IMR-90 (cell line): ENCODE data around the gene GABRB3. TPM values are rescaled to one million over a fixed set of nuclear protein-coding genes. Genes with fewer than 3 reads are reported as not detected.

Experiments
- ATAC-seq: fragments of 200-7000 bp; cut with Tn5 transposase; 2 replicates; pipeline ENCODE4 v1.9.1; 2020; ENCODE audit warnings: low read depth, mild to moderate bottlenecking, moderate library complexity
- BruUV-seq: library from RNA; stranded (reverse); fragments of 400-500 nt; replicated peaks from 2 replicates; lab custom pipeline; 2021; lab: Mats Ljungman, UMichigan
- CTCF ChIA-PET: fragments of 300-600 bp; formaldehyde crosslinking; extraction: SDS; loops from one replicate; lab custom pipeline; 2021; ENCODE audit warnings: antibody characterized with exemption; lab: Yijun Ruan, JAX
- POLR2A ChIA-PET: fragments of 300-600 bp; sonication (Branson Sonifier 250); formaldehyde crosslinking; loops from one replicate; lab custom pipeline; 2022; ENCODE audit warnings: antibody characterized with exemption; ENCODE audit not compliant: unreplicated experiment; lab: Charles Lee
- DNase-seq: peaks from one replicate; pipeline ENCODE4 v3.0.0; 2013
- H2AFZ ChIP-seq: replicated peaks from 2 replicates; pipeline ENCODE3; 2013; ENCODE audit warnings: low read length, mild to moderate bottlenecking; ENCODE audit not compliant: poor library complexity
- H2AK5ac ChIP-seq: 2 replicates; pipeline ENCODE4 v1.6.1; 2013; ENCODE audit warnings: low read depth, low read length, inconsistent platforms
- H2AK9ac ChIP-seq: replicated peaks from 2 replicates; pipeline ENCODE3; 2013; ENCODE audit warnings: mild to moderate bottlenecking, low read depth, low read length, moderate library complexity; ENCODE audit not compliant: poor library complexity
- H2BK120ac ChIP-seq: 2 replicates; pipeline ENCODE4 v1.6.1; 2013; ENCODE audit warnings: low read depth, low read length, inconsistent platforms
- H2BK15ac ChIP-seq: 3 replicates; pipeline ENCODE4 v1.6.1; 2013; ENCODE audit warnings: low read depth, low read length, inconsistent platforms
- H2BK20ac ChIP-seq: 2 replicates; pipeline ENCODE4 v1.6.1; 2013; ENCODE audit warnings: low read depth, mild to moderate bottlenecking, inconsistent platforms, low read length, moderate library complexity
- H2BK5ac ChIP-seq: 2 replicates; pipeline ENCODE4 v1.6.1; 2013; ENCODE audit warnings: mild to moderate bottlenecking, low read depth, low read length, inconsistent platforms; ENCODE audit not compliant: poor library complexity, severe bottlenecking
- H3K14ac ChIP-seq: replicated peaks from 2 replicates; pipeline ENCODE4 v1.6.1; 2013; ENCODE audit warnings: low read depth, low read length, inconsistent platforms
- H3K18ac ChIP-seq: 2 replicates; pipeline ENCODE4 v1.6.1; 2013; ENCODE audit warnings: low read depth, low read length, control low read depth
- H3K23ac ChIP-seq: 2 replicates; pipeline ENCODE4 v1.6.1; 2013; ENCODE audit warnings: low read depth, low read length, inconsistent platforms
- H3K27ac ChIP-seq: 2 replicates; pipeline ENCODE4 v1.5.1; 2013; ENCODE audit warnings: mild to moderate bottlenecking, control low read depth, low read length; ENCODE audit not compliant: insufficient read depth
- H3K27me3 ChIP-seq: 2 replicates; pipeline ENCODE4 v1.6.1; 2013; ENCODE audit warnings: low read length; ENCODE audit not compliant: control insufficient read depth, insufficient read depth
- H3K36me3 ChIP-seq: 2 replicates; pipeline ENCODE4 v1.6.1; 2013; ENCODE audit warnings: low read length, mixed read lengths; ENCODE audit not compliant: control insufficient read depth, insufficient read depth
- H3K4ac ChIP-seq: 2 replicates; pipeline ENCODE4 v1.6.1; 2013; ENCODE audit warnings: low read depth, low read length, inconsistent platforms
- H3K4me1 ChIP-seq: 2 replicates; pipeline ENCODE4 v1.6.1; 2013; ENCODE audit warnings: low read length, mixed read lengths; ENCODE audit not compliant: control insufficient read depth, insufficient read depth
- H3K4me2 ChIP-seq: 2 replicates; pipeline ENCODE4 v1.6.1; 2013; ENCODE audit warnings: low read depth, mild to moderate bottlenecking, control low read depth, low read length, moderate library complexity
- H3K4me3 ChIP-seq: 2 replicates; pipeline ENCODE4 v1.5.1; 2013; ENCODE audit warnings: low read depth, mild to moderate bottlenecking, control low read depth, low read length, moderate library complexity; ENCODE audit not compliant: insufficient read depth
- H3K56ac ChIP-seq: 2 replicates; pipeline ENCODE4 v1.6.1; 2013; ENCODE audit warnings: low read length, inconsistent platforms; ENCODE audit not compliant: insufficient read depth; ENCODE audit errors: extremely low read depth
- H3K79me1 ChIP-seq, 2 experiments: 2 replicates each; pipeline ENCODE4 v1.6.1; 2013; ENCODE audit warnings: low read length in 2 of 2, inconsistent platforms in 1 of 2, low read depth in 1 of 2
- H3K9ac ChIP-seq: 2 replicates; pipeline ENCODE4 v1.6.1; 2013; ENCODE audit warnings: low read depth, low read length, control low read depth
- H3K9me1 ChIP-seq: 2 replicates; pipeline ENCODE4 v1.6.1; 2013; ENCODE audit warnings: low read length, inconsistent platforms; ENCODE audit not compliant: insufficient read depth
- H3K9me3 ChIP-seq: 2 replicates; pipeline ENCODE4 v1.6.1; 2013; ENCODE audit warnings: low read length; ENCODE audit not compliant: control insufficient read depth, insufficient read depth
- H4K20me1 ChIP-seq: 2 replicates; pipeline ENCODE4 v1.6.1; 2013; ENCODE audit warnings: low read length, inconsistent platforms; ENCODE audit not compliant: insufficient read depth
- H4K5ac ChIP-seq: 2 replicates; pipeline ENCODE4 v1.6.1; 2013; ENCODE audit warnings: mild to moderate bottlenecking, low read depth, low read length, control low read depth
- H4K8ac ChIP-seq, 2 experiments: 2 replicates each; pipeline ENCODE4 v1.6.1; 2013; ENCODE audit warnings: low read depth in 2 of 2, low read length in 2 of 2, control low read depth in 1 of 2, inconsistent platforms in 1 of 2
- H4K91ac ChIP-seq: 2 replicates; pipeline ENCODE4 v1.6.1; 2013; ENCODE audit warnings: low read depth, low read length, inconsistent platforms; ENCODE audit not compliant: insufficient read depth
- CEBPB ChIP-seq: IDR thresholded peaks from 2 replicates; pipeline ENCODE4 v1.6.1; 2012; ENCODE audit warnings: low read depth, low read length, improper control_type of control experiment
- CHD1 ChIP-seq: IDR thresholded peaks from 2 replicates; pipeline ENCODE4 v1.6.1; 2012; ENCODE audit warnings: low read depth, low read length, improper control_type of control experiment
- FOS ChIP-seq: fragments of 150-350 bp; IDR thresholded peaks from 2 replicates; pipeline ENCODE4 v1.6.1; 2016; ENCODE audit warnings: low read depth, low read length
- MAFK ChIP-seq: IDR thresholded peaks from 2 replicates; pipeline ENCODE4 v1.6.1; 2012; ENCODE audit warnings: low read depth, low read length, improper control_type of control experiment
- MXI1 ChIP-seq: IDR thresholded peaks from 2 replicates; pipeline ENCODE4 v1.6.1; 2012; ENCODE audit warnings: low read depth, mild to moderate bottlenecking, low read length, moderate library complexity, borderline replicate concordance
- NFE2L2 ChIP-seq: fragments of 150-350 bp; IDR thresholded peaks from 2 replicates; pipeline ENCODE4 v1.6.1; 2016; ENCODE audit warnings: low read depth, mild to moderate bottlenecking, low read length
- POLR2A ChIP-seq: IDR thresholded peaks from 2 replicates; pipeline ENCODE4 v1.6.1; 2012; ENCODE audit warnings: mild to moderate bottlenecking, low read depth, low read length
- RAD21 ChIP-seq: IDR thresholded peaks from 2 replicates; pipeline ENCODE4 v1.6.1; 2012; ENCODE audit warnings: low read length, improper control_type of control experiment
- RCOR1 ChIP-seq: IDR thresholded peaks from 2 replicates; pipeline ENCODE4 v1.6.1; 2012; ENCODE audit warnings: mild to moderate bottlenecking, low read length, improper control_type of control experiment; ENCODE audit not compliant: insufficient replicate concordance
- SMC3 ChIP-seq: fragments of 150-350 bp; IDR thresholded peaks from 2 replicates; pipeline ENCODE4 v1.6.1; 2016; ENCODE audit warnings: low read depth, mild to moderate bottlenecking, antibody characterized with exemption, low read length, moderate library complexity
- USF2 ChIP-seq: fragments of 150-350 bp; IDR thresholded peaks from 2 replicates; pipeline ENCODE4 v1.6.1; 2017; ENCODE audit warnings: mild to moderate bottlenecking, antibody characterized with exemption, low read length, low read depth
- WGBS, 2 experiments: methylation state at CpG; one replicate each; pipeline versions ENCODE4 v1.1.5 to v1.1.7; 2013; ENCODE audit warnings: missing lambda C conversion rate in 2 of 2; ENCODE audit not compliant: insufficient read length in 1 of 2; ENCODE audit errors: extremely low coverage in 2 of 2; 5-methylcytosine and 5-hydroxymethylcytosine counted together
- dilution Hi-C: fragments of 300-500 bp; cut with HindIII; formaldehyde crosslinking; loops from one replicate; pipeline ENCODE4 v1.14.3; 2018; ENCODE audit warnings: low sequenced_read_pairs; ENCODE audit not compliant: unreplicated experiment
- in situ Hi-C: fragments of 300-500 bp; cut with MboI; formaldehyde crosslinking; loops from 3 replicates; pipeline ENCODE4 v1.14.3; 2019; ENCODE audit warnings: low sequenced_read_pairs, inconsistent platforms, mixed read lengths
- intact Hi-C: fragments of 100-400 bp; cut with micrococcal nuclease; formaldehyde crosslinking; loops from 2 replicates; pipeline ENCODE4 v1.10.0; 2022
- polyA plus RNA-seq, 3 experiments: library from polyadenylated mRNA; depleted of rRNA; stranded (reverse); fragments of >200 nt; gene quantifications; 2 replicates each; pipeline ENCODE4 v1.2.3, GENCODE V29; 2012; ENCODE audit warnings: low replicate concordance in 1 of 3
- total RNA-seq: library from RNA; depleted of rRNA; stranded (reverse); fragments of >200 nt; gene quantifications from 2 replicates; pipeline ENCODE4 v1.2.3, GENCODE V29; 2012

Gene GABRB3
- total and polyA plus RNA-seq, 2 of the 4 experiments (the other 2 are of a cell fraction) = 0.36 to 0.54 TPM

GRCh38 chr15:26781816-26782215 lies 8.9 kb upstream of the GABRB3 start:
- Histone ChIP-seq H3K27me3 (no peaks in the 10 kb centered on the region), H2BK15ac (no peak overlapping the region), H3K4me1 (no peaks in the 10 kb centered on the region), H2AK5ac (no peak overlapping the region), H3K56ac (no peak overlapping the region), H3K4ac (no peak overlapping the region), H3K4me2 (no peak overlapping the region), H4K5ac (no peak overlapping the region), H2BK5ac (no peak overlapping the region), H3K18ac (no peak overlapping the region), H4K20me1 (no peaks in the 10 kb centered on the region), H2BK20ac (no peak overlapping the region), H3K9me1 (no peaks in the 10 kb centered on the region), H3K79me1 (no peaks in the 10 kb centered on the region), H3K4me3 (no peak overlapping the region), H2AFZ (no peak overlapping the region), H3K9me3 (peaks cover 2% of the 10 kb centered on the region; the same call in 1 of the 2 replicates), H3K9ac (no peak overlapping the region), H4K91ac (no peak overlapping the region), H3K27ac (no peak overlapping the region), H4K8ac (no peak overlapping the region), H3K23ac (no peak overlapping the region), H2AK9ac (no peak overlapping the region), H3K14ac (no peak overlapping the region), H3K36me3 (no peaks in the 10 kb centered on the region), H2BK120ac (no peak overlapping the region)
- dilution Hi-C loops (no loop called here), intact Hi-C loops (no loop called here), in situ Hi-C loops (no loop called here)
- WGBS, 2 experiments = 64% methylated on average over 6 of the region's 24 CpGs; no CpG with 5 or more reads in 1 of the 2 experiments
- no peak for TF ChIP-seq POLR2A
- no peak for TF ChIP-seq MXI1
- TF ChIP-seq SMC3 = no peak
- no peak for TF ChIP-seq RCOR1
- TF ChIP-seq MAFK = no peak
- no peak for TF ChIP-seq CEBPB
- no peak for TF ChIP-seq USF2
- TF ChIP-seq CHD1 = no peak
- no peak for TF ChIP-seq FOS
- TF ChIP-seq RAD21 = no peak
- TF ChIP-seq NFE2L2 = no peak
- ChIA-PET CTCF (no interaction called here), POLR2A (no interaction called here)
- DNase-seq (no peak), ATAC-seq (no peak)
- no TSS peak for BruUV-seq
